Transverse colon (tissue), 4 donors: ENCODE measurements around the gene MYOZ3. TPM values are rescaled to one million over a fixed set of nuclear protein-coding genes. Genes with fewer than 3 reads are reported as not detected.

Source experiments
- DNase-seq: peaks from one replicate; pipeline ENCODE4 v3.0.0-alpha.2; 2019
- H3K27ac ChIP-seq, 4 donors: fragments of 200-600 bp; sonication (generic); 2 replicates each; pipeline ENCODE4 v1.5.1; 2016 to 2018; ENCODE audit warnings: inconsistent platforms in 4 of 4
- H3K27me3 ChIP-seq: fragments of 200-600 bp; sonication (generic); 2 replicates; pipeline ENCODE4 v1.5.1; 2017; ENCODE audit warnings: inconsistent platforms
- H3K36me3 ChIP-seq, 4 donors: fragments of 200-600 bp; sonication (generic); 2 replicates each; pipeline ENCODE4 v1.5.1; 2017 to 2019; ENCODE audit warnings: inconsistent platforms in 4 of 4
- H3K4me1 ChIP-seq, 4 donors: fragments of 200-600 bp; sonication (generic); 2 replicates each; pipeline ENCODE4 v1.5.1; 2017 to 2020; ENCODE audit warnings: inconsistent platforms in 4 of 4
- H3K4me3 ChIP-seq, 4 donors: fragments of 200-600 bp; sonication (generic); 1 replicate in 1 of 4; 2 replicates in 3 of 4; pipeline versions ENCODE4 v1.5.1 to v1.6.1; 2017 to 2019; ENCODE audit warnings: inconsistent platforms in 4 of 4
- H3K9me3 ChIP-seq, 2 donors: fragments of 200-600 bp; sonication (generic); 2 replicates each; pipeline ENCODE4 v1.5.1; 2017 to 2019; ENCODE audit warnings: inconsistent platforms in 2 of 2
- CTCF ChIP-seq, 5 experiments: fragments of 200-600 bp in 3 of 5; fragments of 450-650 bp in 2 of 5; sonication (generic) in 3 of 5; IDR thresholded peaks; 1 replicate in 2 of 5; 2 replicates in 3 of 5; pipeline ENCODE4 v1.5.1; 2016 to 2017; ENCODE audit warnings: antibody characterized with exemption in 5 of 5, inconsistent platforms in 3 of 5, mild to moderate bottlenecking in 2 of 5, moderate library complexity in 1 of 5
- EP300 ChIP-seq: sonication (generic); formaldehyde crosslinking; IDR thresholded peaks from one replicate; pipeline ENCODE4 v1.6.1; 2017; ENCODE audit warnings: antibody characterized with exemption, low read depth
- POLR2A ChIP-seq: fragments of 450-650 bp; IDR thresholded peaks from one replicate; pipeline ENCODE4 v1.6.1; 2016; ENCODE audit warnings: antibody characterized with exemption, mild to moderate bottlenecking, moderate library complexity
- POLR2AphosphoS5 ChIP-seq, 3 donors: sonication (generic); formaldehyde crosslinking; IDR thresholded peaks; one replicate each; pipeline ENCODE4 v1.6.1; 2016; ENCODE audit warnings: antibody characterized with exemption in 3 of 3
- WGBS, 2 donors: methylation state at CpG; one replicate each; pipeline ENCODE4 v1.1.5; 2018; ENCODE audit warnings: low coverage in 1 of 2; 5-methylcytosine and 5-hydroxymethylcytosine counted together
- in situ Hi-C, 4 donors: fragments of 200-750 bp; cut with MboI; loops; one replicate each; pipeline versions ENCODE4 v1.15.0 to v1.15.1; 2017; ENCODE audit warnings: low sequenced_read_pairs in 3 of 4, low pct_ligation_motif_present in 1 of 4, low pct_unique_long_range_greater_than_20kb in 1 of 4
- intact Hi-C: fragments of 100-400 bp; cut with DNase I; formaldehyde crosslinking; loops from one replicate; pipeline ENCODE4 v1.15.1; 2023; ENCODE audit warnings: low total_unique reads
- total RNA-seq, 4 donors: library from RNA; depleted of rRNA; stranded (reverse); fragments of >200 nt; gene quantifications; one replicate each; pipeline ENCODE4 v1.1.0, GENCODE V29; 2016

Gene MYOZ3
- total RNA-seq, 4 donors from 2014 or later = not detected

GRCh38 chr5:150674341-150674821 lies 13.3 kb downstream of the MYOZ3 start:
- DNase-seq = no peak
- Histone ChIP-seq H3K4me3 (no peak overlapping the region), H3K9me3 (no peaks in the 10 kb centered on the region), H3K4me1 (peaks cover 6 to 20% (median 15%) of the 10 kb centered on the region in 4 donors), H3K27me3 (peaks cover 29% of the 10 kb centered on the region), H3K36me3 (no peaks in the 10 kb centered on the region), H3K27ac (peak overlapping the region in 3 of 4 donors; percentile 24 to 54 (median 31))
- in situ Hi-C loops = loop anchor here (25.0 kb wide), 2 partner anchors 112 to 212 kb away; no protein-coding TSS in a partner anchor
- 78 to 84% methylated on average over 4 of the region's 4 CpGs for WGBS, 2 donors
- no peak for TF ChIP-seq EP300
- no peak for TF ChIP-seq CTCF (IDR thresholded peaks at IDR 0.05)
- no peak for TF ChIP-seq POLR2AphosphoS5 (IDR thresholded peaks at IDR 0.05)
- TF ChIP-seq POLR2A = no peak
- intact Hi-C loops = loop anchor here (5.0 kb wide), 1 partner anchor 97 kb away; no protein-coding TSS in a partner anchor

- intact Hi-C loops (no loop called here), in situ Hi-C loops (no loop called here)
- TF ChIP-seq CTCF (IDR thresholded peaks at IDR 0.05) (no peak), EP300 (no peak), POLR2AphosphoS5 (IDR thresholded peaks at IDR 0.05) (no peak), POLR2A (no peak)
- no peak for DNase-seq
- 66 to 84% methylated on average over 6 of the region's 6 CpGs for WGBS, 2 donors
- Histone ChIP-seq H3K4me3 (no peak overlapping the region), H3K27me3 (peaks cover 24% of the 10 kb centered on the region), H3K4me1 (peaks cover 6 to 20% (median 15%) of the 10 kb centered on the region in 4 donors), H3K9me3 (no peaks in the 10 kb centered on the region), H3K27ac (peak overlapping the region in 1 of 4 donors; percentile 54), H3K36me3 (no peaks in the 10 kb centered on the region)
Observed at GRCh38 chr5:150675069-150675468, 14.0 kb downstream of the MYOZ3 start.

GRCh38 chr5:150676578-150676977 lies 15.5 kb downstream of the MYOZ3 start:
- WGBS, 2 donors = 89 to 100% methylated on average over 1 to 9 of the region's 9 CpGs
- no peak for DNase-seq
- peaks cover 2 to 16% (median 12%) of the 10 kb centered on the region in 4 donors for H3K4me1 ChIP-seq
- H3K9me3 ChIP-seq = no peaks in the 10 kb centered on the region
- peaks cover 9% of the 10 kb centered on the region for H3K27me3 ChIP-seq
- no peak for TF ChIP-seq POLR2A
- no peak for TF ChIP-seq POLR2AphosphoS5 (IDR thresholded peaks at IDR 0.05)
- TF ChIP-seq EP300 = no peak
- no peak for TF ChIP-seq CTCF (IDR thresholded peaks at IDR 0.05)
- intact Hi-C loops (no loop called here), in situ Hi-C loops (no loop called here)
- no peak overlapping the region for H3K27ac ChIP-seq
- H3K4me3 ChIP-seq = no peak overlapping the region
- no peaks in the 10 kb centered on the region for H3K36me3 ChIP-seq

- Histone ChIP-seq H3K27me3 (no peaks in the 10 kb centered on the region), H3K4me3 (no peak overlapping the region), H3K4me1 (no peaks in the 10 kb centered on the region), H3K9me3 (no peaks in the 10 kb centered on the region), H3K27ac (no peak overlapping the region), H3K36me3 (peaks cover 0 to 39% (median 19%) of the 10 kb centered on the region in 4 donors)
- DNase-seq = no peak
- in situ Hi-C loops = no loop called here
- 85 to 88% methylated on average over 1 of the region's 1 CpG for WGBS, 2 donors
- intact Hi-C loops = no loop called here
- TF ChIP-seq POLR2AphosphoS5 (IDR thresholded peaks at IDR 0.05) (no peak), CTCF (IDR thresholded peaks at IDR 0.05) (no peak), POLR2A (no peak), EP300 (no peak)
Observed at GRCh38 chr5:150689120-150689519, 28.1 kb downstream of the MYOZ3 start.
